ENCODE data around the gene PEX7. TPM values are rescaled to one million over a fixed set of nuclear protein-coding genes. Genes with fewer than 3 reads are reported as not detected.
"Not testable (repeated sequence)": the region's sequence is repeated elsewhere in the genome, so short reads cannot be mapped to it uniquely, and the experiment has no call there.

The PEX7 gene
- total and polyA plus RNA-seq, 12 donors = 2.9 to 20.6 (median 15.5) TPM

DNA sequence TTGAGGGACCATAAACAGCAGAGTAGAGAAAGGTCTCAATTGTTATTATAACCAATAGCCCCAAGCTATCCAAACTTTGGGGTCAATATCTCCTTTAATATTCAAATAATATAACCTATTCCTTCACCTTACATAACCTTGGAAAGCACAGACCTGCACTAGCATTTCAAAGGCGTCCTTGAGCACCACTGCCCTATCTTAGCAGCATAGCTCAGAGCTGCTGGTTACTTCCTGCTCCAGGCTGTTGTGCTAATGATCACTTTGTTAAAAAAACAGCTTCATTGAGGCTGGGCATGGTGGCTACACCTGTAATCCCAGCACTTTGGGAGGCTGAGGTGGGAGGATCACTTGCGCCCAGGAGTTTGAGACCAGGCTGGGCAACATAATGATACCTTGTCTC, 110.2 kb downstream of the PEX7 start:
- ATAC-seq (no peak), DNase-seq (no peak)
- Histone ChIP-seq H3K27me3 (peaks cover 0 to 26% (median 4%) of the 10 kb centered on the region in 7 donors), H3K9me3 (no peaks in the 10 kb centered on the region), H3K27ac (no peak overlapping the region), H3K4me3 (no peak overlapping the region), H3K4me1 (no peaks in the 10 kb centered on the region), H3K36me3 (no peaks in the 10 kb centered on the region)
- TF ChIP-seq, protein P1, sequence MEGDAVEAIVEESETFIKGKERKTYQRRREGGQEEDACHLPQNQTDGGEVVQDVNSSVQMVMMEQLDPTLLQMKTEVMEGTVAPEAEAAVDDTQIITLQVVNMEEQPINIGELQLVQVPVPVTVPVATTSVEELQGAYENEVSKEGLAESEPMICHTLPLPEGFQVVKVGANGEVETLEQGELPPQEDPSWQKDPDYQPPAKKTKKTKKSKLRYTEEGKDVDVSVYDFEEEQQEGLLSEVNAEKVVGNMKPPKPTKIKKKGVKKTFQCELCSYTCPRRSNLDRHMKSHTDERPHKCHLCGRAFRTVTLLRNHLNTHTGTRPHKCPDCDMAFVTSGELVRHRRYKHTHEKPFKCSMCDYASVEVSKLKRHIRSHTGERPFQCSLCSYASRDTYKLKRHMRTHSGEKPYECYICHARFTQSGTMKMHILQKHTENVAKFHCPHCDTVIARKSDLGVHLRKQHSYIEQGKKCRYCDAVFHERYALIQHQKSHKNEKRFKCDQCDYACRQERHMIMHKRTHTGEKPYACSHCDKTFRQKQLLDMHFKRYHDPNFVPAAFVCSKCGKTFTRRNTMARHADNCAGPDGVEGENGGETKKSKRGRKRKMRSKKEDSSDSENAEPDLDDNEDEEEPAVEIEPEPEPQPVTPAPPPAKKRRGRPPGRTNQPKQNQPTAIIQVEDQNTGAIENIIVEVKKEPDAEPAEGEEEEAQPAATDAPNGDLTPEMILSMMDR (IDR thresholded peaks at IDR 0.05) = no peak
- 77 to 80% methylated on average over 2 of the region's 2 CpGs for WGBS, 2 donors
- intact Hi-C loops (cut with DNase I) = no loop called here

- 70 to 83% methylated on average over 1 of the region's 1 CpG for WGBS, 2 donors
- H3K4me1 ChIP-seq = no peaks in the 10 kb centered on the region
- no peak for DNase-seq
- intact Hi-C loops (cut with DNase I) = no loop called here
- TF ChIP-seq, protein P1 (IDR thresholded peaks at IDR 0.05) = no peak
- no peaks in the 10 kb centered on the region for H3K36me3 ChIP-seq
- peaks cover 0 to 29% (median 4%) of the 10 kb centered on the region in 7 donors for H3K27me3 ChIP-seq
- H3K27ac ChIP-seq = no peak overlapping the region
- H3K9me3 ChIP-seq = no peaks in the 10 kb centered on the region
- no peak overlapping the region for H3K4me3 ChIP-seq
- ATAC-seq = no peak
These were observed 122.7 kb downstream of the PEX7 start for GRCh38 chr6:136945072-136945471.

DNA sequence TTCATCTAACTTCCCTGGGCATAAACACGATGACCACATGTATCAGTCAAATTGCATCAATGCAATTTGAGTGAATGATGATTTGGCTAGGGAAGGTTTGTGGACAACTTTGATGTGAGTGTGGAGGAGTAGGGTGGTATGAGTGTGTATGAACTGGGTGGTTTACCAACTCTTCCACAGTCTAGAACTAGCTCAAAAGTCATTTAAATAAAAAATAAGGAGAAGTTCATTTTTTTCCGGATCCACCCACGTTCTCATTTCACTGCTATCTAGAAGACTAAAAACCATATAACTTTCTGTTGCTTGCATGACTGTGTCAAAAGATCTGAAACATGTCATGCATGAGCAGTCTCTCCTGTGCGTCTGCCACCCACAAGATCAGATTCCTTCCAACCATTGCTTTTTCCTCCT, 123.3 kb downstream of the PEX7 start:
- ATAC-seq (no peak), DNase-seq (no peak)
- no peaks in the 10 kb centered on the region for H3K36me3 ChIP-seq
- no peaks in the 10 kb centered on the region for H3K9me3 ChIP-seq
- no peak overlapping the region for H3K27ac ChIP-seq
- TF ChIP-seq, protein P1 (IDR thresholded peaks at IDR 0.05) = no peak
- WGBS, 2 donors = 84 to 87% methylated on average over 4 of the region's 4 CpGs
- H3K4me3 ChIP-seq = no peak overlapping the region
- no peaks in the 10 kb centered on the region for H3K4me1 ChIP-seq
- peaks cover 0 to 29% (median 4%) of the 10 kb centered on the region in 7 donors for H3K27me3 ChIP-seq
- intact Hi-C loops (cut with DNase I) = no loop called here

- no peak overlapping the region for H3K27ac ChIP-seq
- peaks cover 0 to 29% (median 4%) of the 10 kb centered on the region in 7 donors for H3K27me3 ChIP-seq
- intact Hi-C loops (cut with DNase I) = no loop called here
- no peak overlapping the region for H3K4me3 ChIP-seq
- TF ChIP-seq, protein P1 (IDR thresholded peaks at IDR 0.05) = no peak
- H3K36me3 ChIP-seq = no peaks in the 10 kb centered on the region
- DNase-seq (no peak), ATAC-seq (no peak)
- 53 to 58% methylated on average over 9 of the region's 9 CpGs for WGBS, 2 donors
- H3K9me3 ChIP-seq = no peaks in the 10 kb centered on the region
- no peaks in the 10 kb centered on the region for H3K4me1 ChIP-seq
These were observed 124.6 kb downstream of the PEX7 start for GRCh38 chr6:136947037-136947436.

DNA sequence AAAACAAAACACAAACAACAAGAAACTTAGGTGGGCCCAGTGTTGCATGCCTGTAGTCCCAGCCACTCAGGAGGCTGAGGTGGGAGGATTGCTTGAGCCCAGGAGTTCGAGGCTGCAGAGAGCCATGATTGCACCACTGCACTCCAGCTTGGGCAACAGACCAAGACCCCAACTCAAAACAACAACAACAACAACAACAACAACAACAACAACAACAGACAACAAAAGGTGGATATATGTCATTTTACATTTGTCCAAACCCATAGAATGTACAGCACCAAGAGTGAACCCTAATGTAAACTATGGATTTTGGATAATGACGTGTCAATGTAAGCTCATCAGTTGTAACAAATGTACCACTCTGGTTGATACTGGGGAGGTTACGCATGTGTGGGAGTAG, 127.6 kb downstream of the PEX7 start:
- intact Hi-C loops (cut with DNase I); H3K27ac ChIP-seq; H3K36me3 ChIP-seq; DNase-seq; H3K9me3 ChIP-seq; ATAC-seq; H3K4me1 ChIP-seq; H3K4me3 ChIP-seq: not testable (repeated sequence)
- peaks cover 0 to 13% (median 4%) of the 10 kb centered on the region in 7 donors for H3K27me3 ChIP-seq
- WGBS, 2 donors = 93% methylated on average over 3 of the region's 3 CpGs

Measured in heart right ventricle (tissue), 16 donors.